WTC11 (cell line): Measurements from ENCODE around the gene CRYBA4. TPM values are rescaled to one million over a fixed set of nuclear protein-coding genes. Genes with fewer than 3 reads are reported as not detected.

Experiments
- ATAC-seq: fragments of 200-7000 bp; cut with Tn5 transposase; 2 replicates; pipeline ENCODE4 v1.10.0; 2021; ENCODE audit warnings: mild to moderate bottlenecking, moderate library complexity
- CTCF ChIA-PET: fragments of 300-600 bp; sonication (Branson Sonifier 250); formaldehyde crosslinking; loops from one replicate; lab custom pipeline; 2021; ENCODE audit warnings: antibody characterized with exemption; lab: Charles Lee
- POLR2A ChIA-PET: fragments of 350-600 bp; sonication (Branson Sonifier 250); formaldehyde crosslinking; loops from one replicate; lab custom pipeline; 2021; ENCODE audit warnings: antibody characterized with exemption; lab: Charles Lee
- DNase-seq: peaks from one replicate; pipeline ENCODE4 v3.0.0; 2021; ENCODE audit warnings: low spot score
- H3K27ac Mint-ChIP-seq: 2 replicates; pipeline ENCODE4 v1.8.0; 2021; ENCODE audit warnings: mixed read lengths
- H3K27me3 Mint-ChIP-seq: 2 replicates; pipeline ENCODE4 v1.8.0; 2021; ENCODE audit warnings: low read depth, mild to moderate bottlenecking, moderate library complexity, mixed read lengths
- H3K36me3 Mint-ChIP-seq: 2 replicates; pipeline ENCODE4 v1.8.0; 2021; ENCODE audit warnings: mixed read lengths
- H3K4me1 Mint-ChIP-seq: 2 replicates; pipeline ENCODE4 v1.8.0; 2022; ENCODE audit warnings: mixed read lengths
- H3K4me3 Mint-ChIP-seq: 2 replicates; pipeline ENCODE4 v1.8.0; 2021; ENCODE audit warnings: mild to moderate bottlenecking, moderate library complexity, mixed read lengths
- H3K9me3 Mint-ChIP-seq: 2 replicates; pipeline ENCODE4 v1.8.0; 2021; ENCODE audit warnings: mixed read lengths
- CBFB ChIP-seq: sonication (generic); formaldehyde crosslinking; IDR thresholded peaks from 2 replicates; pipeline ENCODE4 v1.8.1; 2022; ENCODE audit warnings: mild to moderate bottlenecking, low read depth, missing genetic modification reagents
- FOXK1 ChIP-seq: sonication (generic); formaldehyde crosslinking; IDR thresholded peaks from 2 replicates; pipeline ENCODE4 v1.8.0; 2022; ENCODE audit warnings: mild to moderate bottlenecking, moderate library complexity, missing genetic modification reagents
- GABPB1 ChIP-seq: sonication (generic); formaldehyde crosslinking; IDR thresholded peaks from 2 replicates; pipeline ENCODE4 v1.8.1; 2023; ENCODE audit warnings: mild to moderate bottlenecking, missing genetic modification reagents
- JAZF1 ChIP-seq: fragments of 250-450 bp; sonication (Bioruptor Pico); IDR thresholded peaks from 2 replicates; pipeline ENCODE4 v1.9.0; 2021; ENCODE audit warnings: moderate library complexity, mild to moderate bottlenecking, inconsistent platforms
- NFYB ChIP-seq: sonication (generic); formaldehyde crosslinking; conservative IDR thresholded peaks from 2 replicates; pipeline ENCODE4 v1.8.0; 2022; ENCODE audit warnings: low read depth, missing genetic modification reagents
- NR3C1 ChIP-seq: sonication (generic); formaldehyde crosslinking; conservative IDR thresholded peaks from 2 replicates; pipeline ENCODE4 v1.8.1; 2023; ENCODE audit warnings: low read depth, mild to moderate bottlenecking, missing genetic modification reagents
- PRRX2 ChIP-seq: fragments of 250-450 bp; sonication (Bioruptor Pico); IDR thresholded peaks from 2 replicates; pipeline ENCODE4 v1.8.0; 2021; ENCODE audit warnings: mild to moderate bottlenecking
- SP1 ChIP-seq: sonication (generic); formaldehyde crosslinking; conservative IDR thresholded peaks from 2 replicates; pipeline ENCODE4 v1.8.1; 2022; ENCODE audit warnings: missing genetic modification reagents
- ZNF317 ChIP-seq: sonication (generic); formaldehyde crosslinking; IDR thresholded peaks from 2 replicates; pipeline ENCODE4 v1.8.1; 2023; ENCODE audit warnings: low read depth, mild to moderate bottlenecking, moderate library complexity, missing genetic modification reagents, borderline replicate concordance
- total RNA-seq: library from RNA; stranded (reverse); gene quantifications from 3 replicates; pipeline ENCODE4 v1.2.3, GENCODE V29; 2021
- TF ChIP-seq, protein P1 (sequence below): fragments of 250-450 bp; sonication (Bioruptor Pico); IDR thresholded peaks from 2 replicates; pipeline ENCODE4 v1.8.0; 2021; ENCODE audit warnings: mild to moderate bottlenecking
- TF ChIP-seq, protein P2 (sequence below): sonication (generic); formaldehyde crosslinking; IDR thresholded peaks from 2 replicates; pipeline ENCODE4 v1.8.0; 2023; ENCODE audit warnings: missing genetic modification reagents, mild to moderate bottlenecking, borderline replicate concordance
- TF ChIP-seq, protein P3 (sequence below): sonication (generic); formaldehyde crosslinking; IDR thresholded peaks from 2 replicates; pipeline ENCODE4 v1.8.1; 2023; ENCODE audit warnings: mild to moderate bottlenecking, moderate library complexity, missing genetic modification reagents
- TF ChIP-seq, protein P4 (sequence below): fragments of 250-450 bp; sonication (Bioruptor Pico); conservative IDR thresholded peaks from 2 replicates; pipeline ENCODE4 v1.9.0; 2021; ENCODE audit warnings: mild to moderate bottlenecking
- TF ChIP-seq, protein P5 (sequence below): sonication (generic); formaldehyde crosslinking; IDR thresholded peaks from 2 replicates; pipeline ENCODE4 v1.8.0; 2022; ENCODE audit warnings: mild to moderate bottlenecking, missing genetic modification reagents
- TF ChIP-seq, protein P6 (sequence below): sonication (generic); formaldehyde crosslinking; IDR thresholded peaks from 2 replicates; pipeline ENCODE4 v1.8.1; 2023; ENCODE audit warnings: mild to moderate bottlenecking, missing genetic modification reagents, moderate library complexity

The CRYBA4 gene
- total RNA-seq, 1 experiment from 2014 or later: 0.81 TPM

DNA sequence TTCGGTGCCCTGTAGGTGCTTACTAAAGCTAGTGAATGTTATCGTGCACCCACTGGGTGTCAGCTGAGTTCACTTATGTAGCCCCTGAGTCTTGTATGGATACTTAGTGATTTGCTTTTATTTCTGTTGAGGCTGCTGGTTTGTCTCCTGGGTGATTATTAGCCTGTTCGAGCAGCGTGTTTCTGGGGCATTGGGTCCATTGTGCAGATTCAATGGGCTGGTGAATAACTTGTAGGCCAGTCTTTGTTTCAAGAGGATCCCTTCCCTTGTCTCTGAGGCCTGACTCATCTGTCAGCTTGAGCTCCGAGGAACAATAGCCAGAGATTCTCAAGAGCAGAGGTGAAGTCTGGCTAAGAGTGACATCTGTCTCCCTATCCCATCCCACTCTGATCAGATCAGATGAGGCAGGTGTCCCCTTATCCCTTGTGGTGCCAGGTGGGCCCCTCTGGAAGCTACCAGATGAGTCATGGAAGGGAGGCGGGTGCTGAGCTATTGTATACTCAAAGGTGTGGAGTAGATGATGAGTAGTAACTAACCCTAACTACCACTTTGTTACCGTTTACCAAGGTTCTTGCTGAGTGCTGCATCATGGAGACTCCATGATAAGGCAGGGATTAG is 39.3 kb downstream of the CRYBA4 start (continued):
- TF ChIP-seq, protein P1, sequence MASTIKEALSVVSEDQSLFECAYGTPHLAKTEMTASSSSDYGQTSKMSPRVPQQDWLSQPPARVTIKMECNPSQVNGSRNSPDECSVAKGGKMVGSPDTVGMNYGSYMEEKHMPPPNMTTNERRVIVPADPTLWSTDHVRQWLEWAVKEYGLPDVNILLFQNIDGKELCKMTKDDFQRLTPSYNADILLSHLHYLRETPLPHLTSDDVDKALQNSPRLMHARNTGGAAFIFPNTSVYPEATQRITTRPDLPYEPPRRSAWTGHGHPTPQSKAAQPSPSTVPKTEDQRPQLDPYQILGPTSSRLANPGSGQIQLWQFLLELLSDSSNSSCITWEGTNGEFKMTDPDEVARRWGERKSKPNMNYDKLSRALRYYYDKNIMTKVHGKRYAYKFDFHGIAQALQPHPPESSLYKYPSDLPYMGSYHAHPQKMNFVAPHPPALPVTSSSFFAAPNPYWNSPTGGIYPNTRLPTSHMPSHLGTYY (CRISPR knock-in tag): no peak
- no peak for TF ChIP-seq ZNF317 (CRISPR knock-in tag)
- TF ChIP-seq SP1: no peak
- no peak for TF ChIP-seq NR3C1 (CRISPR knock-in tag)
- TF ChIP-seq, protein P2, sequence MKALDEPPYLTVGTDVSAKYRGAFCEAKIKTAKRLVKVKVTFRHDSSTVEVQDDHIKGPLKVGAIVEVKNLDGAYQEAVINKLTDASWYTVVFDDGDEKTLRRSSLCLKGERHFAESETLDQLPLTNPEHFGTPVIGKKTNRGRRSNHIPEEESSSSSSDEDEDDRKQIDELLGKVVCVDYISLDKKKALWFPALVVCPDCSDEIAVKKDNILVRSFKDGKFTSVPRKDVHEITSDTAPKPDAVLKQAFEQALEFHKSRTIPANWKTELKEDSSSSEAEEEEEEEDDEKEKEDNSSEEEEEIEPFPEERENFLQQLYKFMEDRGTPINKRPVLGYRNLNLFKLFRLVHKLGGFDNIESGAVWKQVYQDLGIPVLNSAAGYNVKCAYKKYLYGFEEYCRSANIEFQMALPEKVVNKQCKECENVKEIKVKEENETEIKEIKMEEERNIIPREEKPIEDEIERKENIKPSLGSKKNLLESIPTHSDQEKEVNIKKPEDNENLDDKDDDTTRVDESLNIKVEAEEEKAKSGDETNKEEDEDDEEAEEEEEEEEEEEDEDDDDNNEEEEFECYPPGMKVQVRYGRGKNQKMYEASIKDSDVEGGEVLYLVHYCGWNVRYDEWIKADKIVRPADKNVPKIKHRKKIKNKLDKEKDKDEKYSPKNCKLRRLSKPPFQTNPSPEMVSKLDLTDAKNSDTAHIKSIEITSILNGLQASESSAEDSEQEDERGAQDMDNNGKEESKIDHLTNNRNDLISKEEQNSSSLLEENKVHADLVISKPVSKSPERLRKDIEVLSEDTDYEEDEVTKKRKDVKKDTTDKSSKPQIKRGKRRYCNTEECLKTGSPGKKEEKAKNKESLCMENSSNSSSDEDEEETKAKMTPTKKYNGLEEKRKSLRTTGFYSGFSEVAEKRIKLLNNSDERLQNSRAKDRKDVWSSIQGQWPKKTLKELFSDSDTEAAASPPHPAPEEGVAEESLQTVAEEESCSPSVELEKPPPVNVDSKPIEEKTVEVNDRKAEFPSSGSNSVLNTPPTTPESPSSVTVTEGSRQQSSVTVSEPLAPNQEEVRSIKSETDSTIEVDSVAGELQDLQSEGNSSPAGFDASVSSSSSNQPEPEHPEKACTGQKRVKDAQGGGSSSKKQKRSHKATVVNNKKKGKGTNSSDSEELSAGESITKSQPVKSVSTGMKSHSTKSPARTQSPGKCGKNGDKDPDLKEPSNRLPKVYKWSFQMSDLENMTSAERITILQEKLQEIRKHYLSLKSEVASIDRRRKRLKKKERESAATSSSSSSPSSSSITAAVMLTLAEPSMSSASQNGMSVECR: no peak

DNA sequence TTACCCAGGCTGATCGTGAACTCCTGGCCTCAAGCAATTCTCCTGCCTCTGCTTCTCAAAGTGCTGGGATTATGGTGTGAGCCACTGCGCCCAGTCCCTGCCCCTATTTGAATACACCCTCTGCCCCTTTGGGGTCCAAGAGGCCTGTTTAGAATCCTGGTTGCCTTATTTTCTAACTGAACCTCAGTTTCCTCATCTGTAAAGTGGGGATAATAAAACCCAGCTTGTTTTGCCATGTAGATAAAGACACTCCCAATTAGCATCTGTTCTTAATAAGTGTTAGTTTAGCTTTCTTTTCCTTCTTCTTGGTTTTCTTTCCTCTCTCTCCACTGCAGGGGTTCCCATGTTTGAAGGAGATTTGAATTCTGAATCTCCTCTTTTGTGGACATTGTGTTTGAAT is 40.4 kb downstream of the CRYBA4 start:
- CTCF ChIA-PET: interaction anchor here (1.1 to 2.1 kb wide), 2 partner anchors 99 to 159 kb away, joined by 4 to 8 read pairs; no protein-coding TSS in a partner anchor
- H3K27me3 Mint-ChIP-seq: peaks cover 9% of the 10 kb centered on the region
- ATAC-seq: no peak

More for the DNA sequence above, 40.4 kb downstream of the CRYBA4 start:
- no peak for DNase-seq
- Mint-ChIP-seq H3K27ac (no peak overlapping the region; the same call in 1 of the 2 replicates), H3K4me3 (no peak overlapping the region), H3K9me3 (no peaks in the 10 kb centered on the region), H3K36me3 (peaks cover 25% of the 10 kb centered on the region), H3K4me1 (peaks cover 32% of the 10 kb centered on the region)
- TF ChIP-seq ZNF317 (CRISPR knock-in tag) (no peak), GABPB1 (no peak), PRRX2 (CRISPR knock-in tag) (no peak), JAZF1 (CRISPR knock-in tag) (no peak), CBFB (CRISPR knock-in tag) (no peak), FOXK1 (CRISPR knock-in tag) (no peak), NFYB (CRISPR knock-in tag) (no peak)
- TF ChIP-seq, protein P3, sequence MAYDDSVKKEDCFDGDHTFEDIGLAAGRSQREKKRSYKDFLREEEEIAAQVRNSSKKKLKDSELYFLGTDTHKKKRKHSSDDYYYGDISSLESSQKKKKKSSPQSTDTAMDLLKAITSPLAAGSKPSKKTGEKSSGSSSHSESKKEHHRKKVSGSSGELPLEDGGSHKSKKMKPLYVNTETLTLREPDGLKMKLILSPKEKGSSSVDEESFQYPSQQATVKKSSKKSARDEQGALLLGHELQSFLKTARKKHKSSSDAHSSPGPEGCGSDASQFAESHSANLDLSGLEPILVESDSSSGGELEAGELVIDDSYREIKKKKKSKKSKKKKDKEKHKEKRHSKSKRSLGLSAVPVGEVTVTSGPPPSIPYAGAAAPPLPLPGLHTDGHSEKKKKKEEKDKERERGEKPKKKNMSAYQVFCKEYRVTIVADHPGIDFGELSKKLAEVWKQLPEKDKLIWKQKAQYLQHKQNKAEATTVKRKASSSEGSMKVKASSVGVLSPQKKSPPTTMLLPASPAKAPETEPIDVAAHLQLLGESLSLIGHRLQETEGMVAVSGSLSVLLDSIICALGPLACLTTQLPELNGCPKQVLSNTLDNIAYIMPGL: no peak
- TF ChIP-seq, protein P4, sequence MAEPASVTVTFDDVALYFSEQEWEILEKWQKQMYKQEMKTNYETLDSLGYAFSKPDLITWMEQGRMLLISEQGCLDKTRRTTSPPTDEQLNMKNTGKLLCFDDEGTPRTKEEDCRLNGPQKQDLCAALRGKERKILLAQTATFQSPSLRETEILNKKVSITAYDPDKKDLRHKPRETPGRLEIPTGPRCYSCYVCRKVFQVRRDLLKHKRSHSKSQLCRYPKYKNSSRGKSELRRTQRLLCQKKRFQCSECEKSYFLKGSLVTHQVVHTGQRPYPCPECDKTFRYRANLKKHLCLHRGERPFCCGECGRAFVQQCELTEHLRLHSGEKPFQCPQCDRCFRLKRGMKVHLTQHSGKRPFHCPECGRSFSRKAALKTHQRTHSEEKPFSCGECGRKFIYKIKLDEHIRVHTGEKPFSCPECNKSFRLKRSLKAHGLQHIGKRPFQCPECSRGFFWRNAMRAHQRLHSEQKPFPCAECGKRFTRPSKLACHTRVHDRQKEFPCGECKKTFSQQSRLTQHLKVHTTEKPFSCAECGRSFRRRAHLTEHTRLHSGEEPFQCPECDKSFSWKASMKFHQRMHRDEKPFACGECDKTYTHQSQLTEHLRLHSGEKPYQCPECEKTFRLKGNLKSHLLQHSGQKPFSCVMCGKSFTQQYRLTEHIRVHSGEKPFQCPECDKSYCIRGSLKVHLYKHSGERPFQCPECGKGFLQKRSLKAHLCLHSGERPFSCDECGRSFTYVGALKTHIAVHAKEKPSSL: no peak
- TF ChIP-seq, protein P5, sequence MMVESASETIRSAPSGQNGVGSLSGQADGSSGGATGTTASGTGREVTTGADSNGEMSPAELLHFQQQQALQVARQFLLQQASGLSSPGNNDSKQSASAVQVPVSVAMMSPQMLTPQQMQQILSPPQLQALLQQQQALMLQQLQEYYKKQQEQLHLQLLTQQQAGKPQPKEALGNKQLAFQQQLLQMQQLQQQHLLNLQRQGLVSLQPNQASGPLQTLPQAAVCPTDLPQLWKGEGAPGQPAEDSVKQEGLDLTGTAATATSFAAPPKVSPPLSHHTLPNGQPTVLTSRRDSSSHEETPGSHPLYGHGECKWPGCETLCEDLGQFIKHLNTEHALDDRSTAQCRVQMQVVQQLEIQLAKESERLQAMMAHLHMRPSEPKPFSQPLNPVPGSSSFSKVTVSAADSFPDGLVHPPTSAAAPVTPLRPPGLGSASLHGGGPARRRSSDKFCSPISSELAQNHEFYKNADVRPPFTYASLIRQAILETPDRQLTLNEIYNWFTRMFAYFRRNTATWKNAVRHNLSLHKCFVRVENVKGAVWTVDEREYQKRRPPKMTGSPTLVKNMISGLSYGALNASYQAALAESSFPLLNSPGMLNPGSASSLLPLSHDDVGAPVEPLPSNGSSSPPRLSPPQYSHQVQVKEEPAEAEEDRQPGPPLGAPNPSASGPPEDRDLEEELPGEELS (CRISPR knock-in tag): no peak
- TF ChIP-seq, protein P6, sequence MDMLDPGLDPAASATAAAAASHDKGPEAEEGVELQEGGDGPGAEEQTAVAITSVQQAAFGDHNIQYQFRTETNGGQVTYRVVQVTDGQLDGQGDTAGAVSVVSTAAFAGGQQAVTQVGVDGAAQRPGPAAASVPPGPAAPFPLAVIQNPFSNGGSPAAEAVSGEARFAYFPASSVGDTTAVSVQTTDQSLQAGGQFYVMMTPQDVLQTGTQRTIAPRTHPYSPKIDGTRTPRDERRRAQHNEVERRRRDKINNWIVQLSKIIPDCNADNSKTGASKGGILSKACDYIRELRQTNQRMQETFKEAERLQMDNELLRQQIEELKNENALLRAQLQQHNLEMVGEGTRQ (CRISPR knock-in tag): no peak
- POLR2A ChIA-PET: no interaction called here
